Heart right ventricle (tissue), 16 donors: ENCODE measurements around the gene EIF5. TPM values are rescaled to one million over a fixed set of nuclear protein-coding genes. Genes with fewer than 3 reads are reported as not detected.
A peak's percentile ranks its signal among the peaks of the same experiment; 100 is the strongest.

ENCODE experiments used
- ATAC-seq, 8 donors: fragments of 200-7000 bp; cut with Tn5 transposase; one replicate each; pipeline ENCODE4 v1.9.1; 2020; ENCODE audit warnings: mild to moderate bottlenecking in 8 of 8, moderate library complexity in 8 of 8, moderate number of reproducible peaks in 1 of 8
- DNase-seq, 2 donors: peaks; one replicate each; pipeline ENCODE4 v3.0.0-alpha.2; 2020
- H3K27ac ChIP-seq, 10 donors: fragments of 200-600 bp; sonication (generic) in 2 of 10; one replicate each; pipeline versions ENCODE4 v1.5.0 to v1.8.0; 2020 to 2022; ENCODE audit warnings: mild to moderate bottlenecking in 3 of 10
- H3K27me3 ChIP-seq, 7 donors: fragments of 200-600 bp; one replicate each; pipeline ENCODE4 v1.8.0; 2021 to 2022; ENCODE audit warnings: mild to moderate bottlenecking in 2 of 7
- H3K36me3 ChIP-seq, 9 donors: fragments of 200-600 bp; sonication (generic) in 1 of 9; one replicate each; pipeline versions ENCODE4 v1.5.0 to v1.8.0; 2020 to 2022; ENCODE audit warnings: mild to moderate bottlenecking in 2 of 9
- H3K4me1 ChIP-seq, 9 donors: fragments of 200-600 bp; sonication (generic) in 1 of 9; one replicate each; pipeline versions ENCODE4 v1.5.0 to v1.8.0; 2020 to 2022; ENCODE audit warnings: mild to moderate bottlenecking in 4 of 9
- H3K4me3 ChIP-seq, 10 donors: fragments of 200-600 bp; sonication (generic) in 2 of 10; one replicate each; pipeline versions ENCODE4 v1.5.0 to v1.8.0; 2020 to 2022; ENCODE audit warnings: mild to moderate bottlenecking in 7 of 10, moderate library complexity in 2 of 10
- H3K9me3 ChIP-seq, 11 donors: fragments of 200-600 bp in 10 of 11; sonication (generic) in 2 of 11; one replicate each; pipeline versions ENCODE4 v1.5.0 to v1.8.0; 2013 to 2022; ENCODE audit warnings: mild to moderate bottlenecking in 2 of 11, control low read depth in 1 of 11, moderate library complexity in 1 of 11
- CTCF ChIP-seq, 9 donors: fragments of 200-600 bp; sonication (generic) in 2 of 9; IDR thresholded peaks; one replicate each; pipeline versions ENCODE4 v1.5.0 to v1.8.0; 2021 to 2022; ENCODE audit warnings: antibody characterized with exemption in 9 of 9, mild to moderate bottlenecking in 5 of 9, moderate library complexity in 1 of 9
- WGBS, 2 donors: extraction: QIAGEN DNeasy Blood & Tissue Kit; methylation state at CpG; one replicate each; pipeline ENCODE4 v1.1.7; 2013; ENCODE audit warnings: inconsistent platforms in 1 of 2; 5-methylcytosine and 5-hydroxymethylcytosine counted together
- intact Hi-C, 10 donors: fragments of 100-400 bp; cut with DNase I; formaldehyde crosslinking; loops; one replicate each; pipeline versions ENCODE4 v1.11.1 to v1.14.2; 2022
- polyA plus RNA-seq, 2 donors: library from polyadenylated mRNA; stranded (reverse); fragments of 200-250 nt; gene quantifications; one replicate each; pipeline ENCODE4 v1.2.3, GENCODE V29; 2013
- total RNA-seq, 10 donors: library from RNA; stranded (reverse); fragmentation: NEBNext Ultra II Directional in 3 of 10; extraction: Animal tissue kit (Norgen Biotek cat#: 25700) in 3 of 10; gene quantifications; one replicate each; pipeline versions ENCODE4 v1.2.1 to v1.2.4, GENCODE V29; 2021 to 2023
- donor health status: Arrhythmogenic right ventricular cardiomyopathy.
- donor health status: ischemic (EF 13 %, LVEDD 7.1; RV severe dilation, severe dysfunction).
- donor health status: healthy with polysubstance abuse.
- donor health status: DM: no; HTN: yes; CAD: no.
- donor health status: DM: no; HTN: no; CAD: no.
- donor health status: ischemic (EF 25% LVEDD 6.9; RV normal size, moderate dysfunction).
- donor health status: ischemic (EF 25% LVEDD 5.7; RV mildly dilated, moderate dysfunction).
- donor health status: healthy.
- donor health status: DM: yes; HTN: yes; CAD: no.
- donor health status: Ischemic cardiomyopathy.
- donor health status: ischemic (EF 35%, LVEDD 5.7; RV mildly dilated, moderate dysfunction).
- donor health status: nonischemic (EF 11% LVEDD 7.7; RV severe dilation, severe dysfunction).
- donor health status: DM: yes; HTN: yes; CAD: no.
- donor health status: PGD.
- donor health status: ischemic (EF 29% LVEDD 5.4; RV normal size, mild dysfunction).
- donor health status: nonischemic (EF 23%, LVEDD 6.1; RV moderate dilation, normal function).

Gene EIF5
- total and polyA plus RNA-seq, 12 donors = 56.7 to 323 (median 230) TPM

DNA sequence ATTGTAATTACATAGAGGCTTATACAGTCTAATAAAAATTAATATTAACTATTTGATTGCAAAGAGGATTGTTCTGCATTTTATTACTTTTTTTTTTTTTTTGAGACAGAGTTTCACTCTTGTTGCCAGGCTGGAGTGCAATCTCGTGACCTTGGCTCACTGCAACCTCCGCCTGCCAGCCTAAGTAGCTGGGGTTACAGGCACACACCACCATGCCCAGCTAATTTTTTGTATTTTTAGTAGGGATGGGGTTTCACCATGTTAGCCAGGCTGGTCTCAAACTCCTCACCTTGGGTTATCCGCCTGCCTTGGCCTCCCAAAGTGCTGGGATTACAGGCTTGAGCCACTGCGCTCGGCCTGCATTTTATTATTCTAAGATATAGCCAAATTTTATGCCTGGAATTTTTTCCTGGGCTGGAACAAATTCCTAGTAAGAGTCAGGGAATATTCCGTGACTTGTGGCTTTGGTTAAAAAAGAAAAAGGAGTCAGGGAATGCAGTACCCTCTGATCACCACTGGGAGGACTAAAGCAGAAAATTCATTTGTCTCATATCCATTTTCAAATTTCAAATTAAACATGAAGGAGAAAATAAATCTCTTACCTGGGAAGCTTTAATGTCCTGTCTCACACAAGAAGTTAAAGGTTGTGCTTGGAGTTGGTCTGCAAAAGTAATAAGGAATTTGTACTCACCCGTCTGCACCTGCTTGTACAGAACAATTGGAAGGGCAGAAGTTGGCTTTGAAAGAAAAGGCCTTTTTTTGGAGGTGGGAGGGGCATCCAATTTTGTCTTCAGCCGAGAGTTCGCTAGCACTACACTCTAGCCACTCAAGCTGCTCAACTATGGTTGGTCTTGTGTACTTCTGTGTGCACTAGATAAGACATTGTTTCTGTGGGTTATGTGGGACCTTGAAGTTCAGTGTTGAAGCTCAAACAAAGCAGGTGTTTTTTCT lies 59.9 kb downstream of the EIF5 start:
- no peak for DNase-seq
- ATAC-seq = peak in 6 of 8 donors; percentile 23 to 64 (median 47)
- intact Hi-C loops = loop anchor here in 4 of 10 donors (5.0 to 10.0 kb wide), 4 partner anchors 33 to 61 kb away; no protein-coding TSS in a partner anchor
- TF ChIP-seq CTCF (IDR thresholded peaks at IDR 0.05) = peak; percentile 73 to 86 (median 82)
- Histone ChIP-seq H3K4me1 (peaks cover 9 to 96% (median 81%) of the 10 kb centered on the region in 9 donors), H3K27me3 (no peaks in the 10 kb centered on the region), H3K36me3 (no peaks in the 10 kb centered on the region), H3K4me3 (peak overlapping the region in 1 of 10 donors; percentile 4), H3K9me3 (no peaks in the 10 kb centered on the region), H3K27ac (peak overlapping the region in 9 of 10 donors; percentile 4 to 75 (median 66))
- 38 to 40% methylated on average over 9 of the region's 9 CpGs for WGBS, 2 donors

Other genes with a start within 250 kb of the EIF5 start
- gene EXOC3L4, start 239.5 kb upstream of the EIF5 start, total RNA-seq = 1 to 10 TPM in 2 of 10 donors, under 1 TPM in 4, not detected in 4; 0.16 to 2.0 (median 0.48) TPM
- gene EXOC3L4, start 239.5 kb upstream of the EIF5 start, polyA plus RNA-seq = 1 to 10 TPM in 1 of 2 donors, under 1 TPM in 1; 0.51 to 1.2 TPM
- gene TNFAIP2, start 210.8 kb upstream of the EIF5 start, total RNA-seq = 100 to 1,000 TPM in 1 of 10 donors, 10 to 100 TPM in 9; 21.8 to 134 (median 42.0) TPM
- 100 to 1,000 TPM in 1 of 2 donors, 10 to 100 TPM in 1; 24.6 to 138 TPM for gene TNFAIP2, start 210.8 kb upstream of the EIF5 start, polyA plus RNA-seq
- gene MARK3, start 51.2 kb downstream of the EIF5 start, total RNA-seq = 100 to 1,000 TPM in 3 of 10 donors, 10 to 100 TPM in 7; 62.3 to 246 (median 72.6) TPM
- gene MARK3, start 51.2 kb downstream of the EIF5 start, polyA plus RNA-seq = 100 to 1,000 TPM in 1 of 2 donors, 10 to 100 TPM in 1; 85.4 to 136 TPM
- gene CKB, start 188.6 kb downstream of the EIF5 start, total RNA-seq = 100 to 1,000 TPM; 273 to 896 (median 534) TPM
- gene CKB, start 188.6 kb downstream of the EIF5 start, polyA plus RNA-seq = 1,000 to 10,000 TPM in 1 of 2 donors, 100 to 1,000 TPM in 1; 717 to 1,062 TPM
- 1 to 10 TPM; 2.9 to 7.5 (median 3.8) TPM for gene TRMT61A, start 195.0 kb downstream of the EIF5 start, total RNA-seq
- 10 to 100 TPM in 1 of 2 donors, 1 to 10 TPM in 1; 8.6 to 14.7 TPM for gene TRMT61A, start 195.0 kb downstream of the EIF5 start, polyA plus RNA-seq
- gene BAG5, start 228.4 kb downstream of the EIF5 start, total RNA-seq = 10 to 100 TPM; 14.0 to 19.7 (median 16.8) TPM
- 1 to 10 TPM; 5.0 to 9.9 TPM for gene BAG5, start 228.4 kb downstream of the EIF5 start, polyA plus RNA-seq
- 10 to 100 TPM; 33.3 to 53.9 (median 40.3) TPM for gene COA8, start 228.7 kb downstream of the EIF5 start, total RNA-seq
- gene COA8, start 228.7 kb downstream of the EIF5 start, polyA plus RNA-seq = 100 to 1,000 TPM in 1 of 2 donors, 10 to 100 TPM in 1; 51.6 to 141 TPM